H1 (cell line): Measurements from ENCODE around the gene PKD2.

Experiments
- CTCF ChIP-seq, 3 experiments: IDR thresholded peaks; 1 replicate in 2 of 3; 2 replicates in 1 of 3; pipeline versions ENCODE4 v1.5.1 to v1.6.1; 2011; ENCODE audit warnings: low read length in 3 of 3, mild to moderate bottlenecking in 3 of 3, inconsistent platforms in 2 of 3, low read depth in 1 of 3, moderate library complexity in 1 of 3; ENCODE audit not compliant: insufficient read depth in 1 of 3; ENCODE audit errors: control extremely low read depth in 1 of 3
- POLR2A ChIP-seq, 2 experiments: IDR thresholded peaks; 1 replicate in 1 of 2; 2 replicates in 1 of 2; pipeline ENCODE4 v1.6.1; 2011; ENCODE audit warnings: low read depth in 2 of 2, low read length in 2 of 2, mild to moderate bottlenecking in 2 of 2; ENCODE audit errors: control extremely low read depth in 1 of 2

GRCh38 chr4:88021824-88022223, 14.4 kb downstream of the PKD2 start:
- TF ChIP-seq CTCF (IDR thresholded peaks at IDR 0.05; ENCODE audit: control extremely low read depth in 1 of 3, insufficient read depth in 1 of 3, low read depth in 1 of 3, low read length in 3 of 3), result no peak
- TF ChIP-seq POLR2A (IDR thresholded peaks at IDR 0.05; ENCODE audit: control extremely low read depth in 1 of 2, low read depth in 2 of 2, low read length in 2 of 2), result no peak
